Kidney (tissue), 14 donors: ENCODE measurements around the gene CDH11. TPM values are rescaled to one million over a fixed set of nuclear protein-coding genes. Genes with fewer than 3 reads are reported as not detected.

ENCODE experiments used
- DNase-seq, 5 donors: peaks; one replicate each; pipeline ENCODE4 v3.0.0-alpha.2; 2013 to 2020
- FAIRE-seq: peaks from 2 replicates; lab custom pipeline; 2012; peaks lifted over from hg19 to GRCh38; lab: Jason Lieb, UNC
- H3K27ac ChIP-seq, 2 donors: one replicate each; pipeline ENCODE4 v1.7.0; 2013; ENCODE audit warnings: low read depth in 2 of 2, low read length in 2 of 2, inconsistent platforms in 1 of 2
- H3K27me3 ChIP-seq: one replicate; pipeline ENCODE4 v1.7.1; 2013; ENCODE audit warnings: low read length, inconsistent platforms; ENCODE audit not compliant: control insufficient read depth, insufficient read depth
- H3K36me3 ChIP-seq, 3 donors: one replicate each; pipeline versions ENCODE4 v1.7.0 to v1.7.1; 2013; ENCODE audit warnings: low read length in 3 of 3, control low read depth in 1 of 3, inconsistent platforms in 1 of 3; ENCODE audit not compliant: insufficient read depth in 3 of 3, control insufficient read depth in 2 of 3
- H3K4me1 ChIP-seq, 3 donors: one replicate each; pipeline versions ENCODE4 v1.7.0 to v1.7.1; 2013; ENCODE audit warnings: low read length in 3 of 3, inconsistent platforms in 1 of 3, low read depth in 1 of 3; ENCODE audit not compliant: control insufficient read depth in 2 of 3, insufficient read depth in 2 of 3
- H3K4me3 ChIP-seq, 3 donors: one replicate each; pipeline versions ENCODE4 v1.7.0 to v1.8.1; 2013; ENCODE audit warnings: low read length in 3 of 3, control low read depth in 1 of 3, inconsistent platforms in 1 of 3
- H3K9ac ChIP-seq, 3 donors: one replicate each; pipeline versions ENCODE4 v1.7.0 to v1.7.1; 2013; ENCODE audit warnings: low read length in 3 of 3, control low read depth in 1 of 3, inconsistent platforms in 1 of 3
- H3K9me3 ChIP-seq, 3 donors: one replicate each; pipeline versions ENCODE4 v1.7.0 to v1.7.1; 2013; ENCODE audit warnings: low read length in 3 of 3, control low read depth in 1 of 3, inconsistent platforms in 1 of 3; ENCODE audit not compliant: control insufficient read depth in 2 of 3, insufficient read depth in 1 of 3
- intact Hi-C: fragments of 100-400 bp; cut with DNase I; formaldehyde crosslinking; loops from one replicate; pipeline ENCODE4 v1.11.1; 2022
- polyA plus RNA-seq: library from polyadenylated mRNA; stranded (reverse); fragments of 350-450 nt; fragmentation: Illumina TruSeq; extraction: RNeasy Lipid Tissue Mini Kit (QIAGEN cat#74804); gene quantifications from one replicate; pipeline ENCODE4 v1.2.3, GENCODE V29; 2014; ENCODE audit warnings: low read depth, low replicate concordance; ENCODE audit not compliant: insufficient read depth
- total RNA-seq: library from RNA; stranded (reverse); fragmentation: NEBNext Ultra II Directional; extraction: Animal tissue kit (Norgen Biotek cat#: 25700); gene quantifications from one replicate; pipeline ENCODE4 v1.2.1, GENCODE V29; 2021
- TF ChIP-seq, protein P1 (sequence below): IDR thresholded peaks from 3 replicates; pipeline ENCODE4 v1.5.1; 2012; ENCODE audit warnings: mild to moderate bottlenecking, moderate library complexity, borderline replicate concordance; ENCODE audit not compliant: insufficient read depth; ENCODE audit errors: extremely low read depth
- donor health status: control.
- donor health status: control.
- donor health status: control.
- donor health status: control.
- donor health status: control.
- donor health status: DM: yes; HTN: yes; CAD: no.
- donor health status: Normal renal cell carcinoma (clear cell type).

Gene CDH11
- total and polyA plus RNA-seq, 2 donors from 2014 or later, result 3.0 to 44.9 TPM

DNA sequence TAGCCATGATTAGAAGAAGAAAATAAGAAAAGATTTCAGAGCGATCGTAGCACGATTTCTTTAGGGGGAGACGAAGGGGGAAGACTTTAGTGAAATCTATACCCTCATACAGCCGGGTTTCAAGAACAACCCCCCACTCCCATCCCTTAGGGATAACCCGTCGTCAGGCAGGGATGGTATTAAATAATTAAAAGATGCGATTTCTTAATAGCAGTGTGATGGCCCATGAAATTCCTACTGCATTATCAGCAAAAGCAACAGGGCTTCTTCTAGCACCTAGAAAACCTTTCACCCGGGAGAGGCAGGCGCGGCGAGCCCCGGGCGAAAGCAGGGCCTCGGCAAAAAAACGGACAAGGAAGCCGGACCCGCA lies 1.4 kb downstream of the CDH11 start:
- H3K27ac ChIP-seq, result peak overlapping the region; percentile 67 to 77
- H3K36me3 ChIP-seq, result no peaks in the 10 kb centered on the region
- peaks cover 0 to 4% (median 4%) of the 10 kb centered on the region in 3 donors for H3K4me1 ChIP-seq
- TF ChIP-seq, protein P1, sequence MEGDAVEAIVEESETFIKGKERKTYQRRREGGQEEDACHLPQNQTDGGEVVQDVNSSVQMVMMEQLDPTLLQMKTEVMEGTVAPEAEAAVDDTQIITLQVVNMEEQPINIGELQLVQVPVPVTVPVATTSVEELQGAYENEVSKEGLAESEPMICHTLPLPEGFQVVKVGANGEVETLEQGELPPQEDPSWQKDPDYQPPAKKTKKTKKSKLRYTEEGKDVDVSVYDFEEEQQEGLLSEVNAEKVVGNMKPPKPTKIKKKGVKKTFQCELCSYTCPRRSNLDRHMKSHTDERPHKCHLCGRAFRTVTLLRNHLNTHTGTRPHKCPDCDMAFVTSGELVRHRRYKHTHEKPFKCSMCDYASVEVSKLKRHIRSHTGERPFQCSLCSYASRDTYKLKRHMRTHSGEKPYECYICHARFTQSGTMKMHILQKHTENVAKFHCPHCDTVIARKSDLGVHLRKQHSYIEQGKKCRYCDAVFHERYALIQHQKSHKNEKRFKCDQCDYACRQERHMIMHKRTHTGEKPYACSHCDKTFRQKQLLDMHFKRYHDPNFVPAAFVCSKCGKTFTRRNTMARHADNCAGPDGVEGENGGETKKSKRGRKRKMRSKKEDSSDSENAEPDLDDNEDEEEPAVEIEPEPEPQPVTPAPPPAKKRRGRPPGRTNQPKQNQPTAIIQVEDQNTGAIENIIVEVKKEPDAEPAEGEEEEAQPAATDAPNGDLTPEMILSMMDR, result no peak
- H3K4me3 ChIP-seq, result peak overlapping the region; percentile 55 to 80 (median 65)
- H3K27me3 ChIP-seq, result peaks cover 3% of the 10 kb centered on the region
- no peak for DNase-seq
- peak overlapping the region in 2 of 3 donors; percentile 5 to 61 for H3K9ac ChIP-seq
- FAIRE-seq, result no peak
- no peaks in the 10 kb centered on the region for H3K9me3 ChIP-seq
- intact Hi-C loops, result no loop called here

- FAIRE-seq, result no peak
- Histone ChIP-seq H3K27ac (peak overlapping the region in 1 of 2 donors; percentile 77), H3K4me1 (peaks cover 0 to 4% (median 4%) of the 10 kb centered on the region in 3 donors), H3K27me3 (peaks cover 3% of the 10 kb centered on the region), H3K4me3 (peak overlapping the region; percentile 12 to 80 (median 65)), H3K9me3 (no peaks in the 10 kb centered on the region), H3K36me3 (no peaks in the 10 kb centered on the region), H3K9ac (peak overlapping the region in 1 of 3 donors; percentile 61)
- peak in 4 of 5 donors; percentile 48 to 76 (median 64) for DNase-seq
- TF ChIP-seq, protein P1, result no peak
- intact Hi-C loops, result no loop called here
Measured at GRCh38 chr16:65119901-65120401, 1.9 kb downstream of the CDH11 start.

- H3K27me3 ChIP-seq, result peaks cover 3% of the 10 kb centered on the region
- FAIRE-seq (no peak), DNase-seq (peak in 2 of 5 donors; percentile 26 to 47)
- H3K36me3 ChIP-seq, result no peaks in the 10 kb centered on the region
- peaks cover 0 to 4% (median 4%) of the 10 kb centered on the region in 3 donors for H3K4me1 ChIP-seq
- H3K9me3 ChIP-seq, result no peaks in the 10 kb centered on the region
- intact Hi-C loops, result no loop called here
- H3K9ac ChIP-seq, result peak overlapping the region in 1 of 3 donors; percentile 61
- TF ChIP-seq, protein P1, result no peak
- peak overlapping the region in 1 of 3 donors; percentile 80 for H3K4me3 ChIP-seq
- no peak overlapping the region for H3K27ac ChIP-seq
Measured at GRCh38 chr16:65119435-65119834, 2.4 kb downstream of the CDH11 start.

GRCh38 chr16:65118871-65119270 lies 3.0 kb downstream of the CDH11 start:
- H3K4me1 ChIP-seq, result peaks cover 0 to 6% (median 4%) of the 10 kb centered on the region in 3 donors
- H3K27ac ChIP-seq, result peak overlapping the region in 1 of 2 donors; percentile 7
- H3K36me3 ChIP-seq, result no peaks in the 10 kb centered on the region
- H3K4me3 ChIP-seq, result peak overlapping the region in 1 of 3 donors; percentile 80
- TF ChIP-seq, protein P1, result no peak
- no peak overlapping the region for H3K9ac ChIP-seq
- FAIRE-seq (no peak), DNase-seq (peak in 2 of 5 donors; percentile 64 to 70)
- H3K27me3 ChIP-seq, result no peaks in the 10 kb centered on the region
- no peaks in the 10 kb centered on the region for H3K9me3 ChIP-seq
- intact Hi-C loops, result no loop called here
